DND-41 (cell line): ENCODE measurements around the gene VAC14.

Experiments
- CTCF ChIP-seq: IDR thresholded peaks from 2 replicates; pipeline ENCODE4 v1.5.1; 2012; ENCODE audit warnings: borderline replicate concordance, low read length, moderate library complexity, mild to moderate bottlenecking; ENCODE audit not compliant: poor library complexity, severe bottlenecking; ENCODE audit errors: extremely low read depth
- EZH2 ChIP-seq: IDR thresholded peaks from 3 replicates; pipeline ENCODE4 v1.6.1; 2012; ENCODE audit warnings: borderline replicate concordance, low read depth, mild to moderate bottlenecking, moderate library complexity, low read length, inconsistent platforms; ENCODE audit not compliant: severe bottlenecking

GRCh38 chr16:70674221-70675014 is 126.5 kb downstream of the VAC14 start:
- TF ChIP-seq CTCF (no peak), EZH2 (no peak)
